OCI-LY1 (cell line): ENCODE data around the gene OLFM2.

ENCODE experiments used
- EZH2 ChIP-seq: fragments of 200-600 bp; sonication (generic), shearing (Covaris generic); IDR thresholded peaks from 2 replicates; pipeline ENCODE4 v1.8.0; 2017; ENCODE audit warnings: borderline replicate concordance, mixed run types, mild to moderate bottlenecking, antibody characterized with exemption, low read length, moderate library complexity, mixed read lengths
- TF ChIP-seq, protein P1 (sequence below): fragments of 200-600 bp; sonication (generic), shearing (Covaris generic); IDR thresholded peaks from 2 replicates; pipeline ENCODE4 v1.5.1; 2017; ENCODE audit warnings: mild to moderate bottlenecking, antibody characterized with exemption, low read length, moderate library complexity, mixed read lengths

DNA sequence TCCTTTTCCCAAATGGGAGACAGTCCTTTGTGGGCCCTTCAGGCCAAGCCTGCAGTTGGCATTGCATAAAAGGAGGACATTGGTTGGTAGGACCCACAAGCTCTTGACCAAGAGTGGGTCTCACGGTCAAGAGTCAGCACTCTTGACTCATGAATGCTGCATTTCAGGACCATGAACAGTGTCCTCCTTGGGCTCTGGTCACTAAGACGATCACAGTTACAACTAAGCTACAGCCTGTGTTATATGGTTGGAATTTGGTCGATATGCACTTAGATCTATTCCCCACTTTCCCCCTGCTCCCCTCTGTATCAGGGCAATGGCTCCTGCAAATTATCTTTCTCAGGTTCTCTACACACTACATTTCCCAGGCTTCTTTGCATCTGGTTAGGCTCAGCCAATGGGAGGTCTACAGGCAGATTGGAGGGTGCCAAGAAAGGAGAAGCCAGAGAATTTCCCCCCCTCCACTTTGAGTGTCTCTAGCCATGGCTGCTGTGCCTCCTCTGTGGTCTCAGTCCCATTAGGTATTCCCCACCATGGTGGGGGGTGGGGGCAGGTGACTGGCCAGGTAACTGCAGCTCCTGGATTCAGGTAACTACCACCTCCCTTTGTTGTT lies 3.1 kb upstream of the OLFM2 start:
- TF ChIP-seq, protein P1, sequence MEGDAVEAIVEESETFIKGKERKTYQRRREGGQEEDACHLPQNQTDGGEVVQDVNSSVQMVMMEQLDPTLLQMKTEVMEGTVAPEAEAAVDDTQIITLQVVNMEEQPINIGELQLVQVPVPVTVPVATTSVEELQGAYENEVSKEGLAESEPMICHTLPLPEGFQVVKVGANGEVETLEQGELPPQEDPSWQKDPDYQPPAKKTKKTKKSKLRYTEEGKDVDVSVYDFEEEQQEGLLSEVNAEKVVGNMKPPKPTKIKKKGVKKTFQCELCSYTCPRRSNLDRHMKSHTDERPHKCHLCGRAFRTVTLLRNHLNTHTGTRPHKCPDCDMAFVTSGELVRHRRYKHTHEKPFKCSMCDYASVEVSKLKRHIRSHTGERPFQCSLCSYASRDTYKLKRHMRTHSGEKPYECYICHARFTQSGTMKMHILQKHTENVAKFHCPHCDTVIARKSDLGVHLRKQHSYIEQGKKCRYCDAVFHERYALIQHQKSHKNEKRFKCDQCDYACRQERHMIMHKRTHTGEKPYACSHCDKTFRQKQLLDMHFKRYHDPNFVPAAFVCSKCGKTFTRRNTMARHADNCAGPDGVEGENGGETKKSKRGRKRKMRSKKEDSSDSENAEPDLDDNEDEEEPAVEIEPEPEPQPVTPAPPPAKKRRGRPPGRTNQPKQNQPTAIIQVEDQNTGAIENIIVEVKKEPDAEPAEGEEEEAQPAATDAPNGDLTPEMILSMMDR: no peak
- no peak for TF ChIP-seq EZH2
